SU-DHL-6 (cell line): ENCODE measurements around the gene PTCH2.

Experiments
- H2AFZ ChIP-seq: fragments of 200-600 bp; sonication (generic); 2 replicates; pipeline ENCODE4 v1.6.1; 2014; ENCODE audit warnings: low read depth, mild to moderate bottlenecking, moderate library complexity, mixed read lengths, antibody characterized with exemption, low read length; ENCODE audit not compliant: severe bottlenecking
- H3F3A ChIP-seq: fragments of 200-600 bp; shearing (Covaris generic); 2 replicates; pipeline ENCODE4 v1.6.0; 2016; ENCODE audit warnings: antibody characterized with exemption, mild to moderate bottlenecking; ENCODE audit not compliant: insufficient read depth
- H3K27ac ChIP-seq: fragments of 200-600 bp; sonication (generic); 2 replicates; pipeline ENCODE4 v1.5.1; 2016; ENCODE audit warnings: low read depth, mild to moderate bottlenecking, low read length, moderate library complexity, mixed read lengths
- H3K27me3 ChIP-seq: fragments of 200-600 bp; sonication (generic), shearing (Covaris generic); 2 replicates; pipeline ENCODE4 v1.6.0; 2014; ENCODE audit warnings: mild to moderate bottlenecking, low read length
- H3K36me3 ChIP-seq: fragments of 200-600 bp; sonication (generic); 2 replicates; pipeline ENCODE4 v1.6.1; 2014; ENCODE audit warnings: mild to moderate bottlenecking, low read length, mixed read lengths
- H3K4me2 ChIP-seq: fragments of 300-600, 200-600 bp; shearing (Covaris generic), sonication (generic); 2 replicates; pipeline ENCODE4 v1.6.0; 2014; ENCODE audit warnings: low read length, low read depth, mild to moderate bottlenecking; ENCODE audit not compliant: poor library complexity, severe bottlenecking
- H3K4me3 ChIP-seq: fragments of 200-600 bp; sonication (generic); 2 replicates; pipeline ENCODE4 v1.5.1; 2014; ENCODE audit warnings: antibody characterized with exemption, low read length, mild to moderate bottlenecking, mixed read lengths; ENCODE audit not compliant: insufficient read depth, poor library complexity, severe bottlenecking
- H3K79me2 ChIP-seq: fragments of 200-600 bp; sonication (generic); 2 replicates; pipeline ENCODE4 v1.6.1; 2014; ENCODE audit warnings: mild to moderate bottlenecking, low read length, moderate library complexity; ENCODE audit not compliant: insufficient read depth
- H3K9ac ChIP-seq: fragments of 200-600 bp; sonication (generic); 2 replicates; pipeline ENCODE4 v1.7.0; 2014; ENCODE audit warnings: mild to moderate bottlenecking, low read length
- H3K9me2 ChIP-seq: fragments of 200-600 bp; sonication (generic); replicated peaks from 2 replicates; pipeline ENCODE4 v1.6.1; 2014; ENCODE audit warnings: low read length; ENCODE audit not compliant: insufficient read depth
- H3K9me3 ChIP-seq: fragments of 200-600 bp; sonication (generic); 2 replicates; pipeline ENCODE4 v1.6.1; 2014; ENCODE audit warnings: low read length, mixed read lengths; ENCODE audit not compliant: insufficient read depth
- H4K20me1 ChIP-seq: fragments of 200-600 bp; sonication (generic); 2 replicates; pipeline ENCODE4 v1.6.1; 2014; ENCODE audit warnings: low read depth, mild to moderate bottlenecking, antibody characterized with exemption, low read length, moderate library complexity, mixed read lengths
- EZH2phosphoT487 ChIP-seq: fragments of 200-600 bp; sonication (generic), shearing (Covaris generic); conservative IDR thresholded peaks from 2 replicates; pipeline ENCODE4 v1.6.1; 2018; ENCODE audit warnings: mild to moderate bottlenecking, antibody characterized with exemption, low read length, moderate library complexity, mixed read lengths
- TF ChIP-seq, protein P1 (sequence below): fragments of 200-600 bp; sonication (generic); IDR thresholded peaks from one replicate; pipeline ENCODE4 v1.5.1; 2017; ENCODE audit warnings: antibody characterized with exemption, mild to moderate bottlenecking, low read length, moderate library complexity; ENCODE audit not compliant: insufficient read depth, poor library complexity, severe bottlenecking

The PTCH2 gene

DNA sequence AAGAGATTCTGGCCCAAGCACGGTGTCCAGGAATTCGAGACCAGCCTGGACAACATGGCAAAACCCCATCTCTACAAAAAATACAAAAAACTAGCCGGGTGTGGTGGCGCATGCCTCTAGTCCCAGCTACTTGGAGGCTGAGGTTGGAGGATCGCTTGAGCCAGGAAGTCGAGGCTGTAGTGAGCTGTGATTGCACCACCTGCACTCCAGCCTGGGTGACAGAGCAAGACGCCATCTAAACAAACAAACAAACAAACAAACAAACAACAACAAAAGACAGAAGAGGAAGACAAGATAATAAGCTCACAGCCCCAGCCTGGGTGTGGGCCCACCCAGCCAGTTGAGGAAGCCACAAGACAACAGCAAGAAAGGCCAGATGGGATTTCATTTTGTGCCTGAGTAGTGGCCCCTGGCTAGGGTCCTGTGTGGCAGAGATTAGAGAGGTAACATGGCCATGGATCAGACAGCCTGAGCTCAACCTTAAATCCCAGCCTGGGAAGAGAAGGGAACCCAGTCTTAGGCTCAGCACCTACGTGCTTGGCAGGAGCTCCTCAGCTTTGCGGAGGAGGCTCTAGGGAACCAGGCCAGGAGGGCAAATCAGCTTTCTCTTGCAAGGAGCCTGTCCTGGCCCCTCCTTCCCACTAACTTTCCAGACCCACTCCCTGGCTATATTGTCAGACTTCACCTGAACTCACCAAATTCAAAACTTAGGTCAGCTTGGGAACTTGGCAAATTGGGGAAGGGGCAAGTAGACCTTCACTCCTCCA lies 50.1 kb downstream of the PTCH2 start:
- Histone ChIP-seq H4K20me1 (no peaks in the 10 kb centered on the region), H3F3A (peaks cover 4% of the 10 kb centered on the region; the same call in 1 of the 2 replicates), H3K4me2 (no peak overlapping the region), H3K27ac (no peak overlapping the region), H3K9ac (no peak overlapping the region), H3K9me2 (no peaks in the 10 kb centered on the region), H3K27me3 (no peaks in the 10 kb centered on the region), H3K79me2 (no peaks in the 10 kb centered on the region), H3K9me3 (no peaks in the 10 kb centered on the region), H3K36me3 (no peaks in the 10 kb centered on the region), H3K4me3 (no peak overlapping the region), H2AFZ (no peak overlapping the region)
- no peak for TF ChIP-seq EZH2phosphoT487
- TF ChIP-seq, protein P1, sequence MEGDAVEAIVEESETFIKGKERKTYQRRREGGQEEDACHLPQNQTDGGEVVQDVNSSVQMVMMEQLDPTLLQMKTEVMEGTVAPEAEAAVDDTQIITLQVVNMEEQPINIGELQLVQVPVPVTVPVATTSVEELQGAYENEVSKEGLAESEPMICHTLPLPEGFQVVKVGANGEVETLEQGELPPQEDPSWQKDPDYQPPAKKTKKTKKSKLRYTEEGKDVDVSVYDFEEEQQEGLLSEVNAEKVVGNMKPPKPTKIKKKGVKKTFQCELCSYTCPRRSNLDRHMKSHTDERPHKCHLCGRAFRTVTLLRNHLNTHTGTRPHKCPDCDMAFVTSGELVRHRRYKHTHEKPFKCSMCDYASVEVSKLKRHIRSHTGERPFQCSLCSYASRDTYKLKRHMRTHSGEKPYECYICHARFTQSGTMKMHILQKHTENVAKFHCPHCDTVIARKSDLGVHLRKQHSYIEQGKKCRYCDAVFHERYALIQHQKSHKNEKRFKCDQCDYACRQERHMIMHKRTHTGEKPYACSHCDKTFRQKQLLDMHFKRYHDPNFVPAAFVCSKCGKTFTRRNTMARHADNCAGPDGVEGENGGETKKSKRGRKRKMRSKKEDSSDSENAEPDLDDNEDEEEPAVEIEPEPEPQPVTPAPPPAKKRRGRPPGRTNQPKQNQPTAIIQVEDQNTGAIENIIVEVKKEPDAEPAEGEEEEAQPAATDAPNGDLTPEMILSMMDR, result no peak

DNA sequence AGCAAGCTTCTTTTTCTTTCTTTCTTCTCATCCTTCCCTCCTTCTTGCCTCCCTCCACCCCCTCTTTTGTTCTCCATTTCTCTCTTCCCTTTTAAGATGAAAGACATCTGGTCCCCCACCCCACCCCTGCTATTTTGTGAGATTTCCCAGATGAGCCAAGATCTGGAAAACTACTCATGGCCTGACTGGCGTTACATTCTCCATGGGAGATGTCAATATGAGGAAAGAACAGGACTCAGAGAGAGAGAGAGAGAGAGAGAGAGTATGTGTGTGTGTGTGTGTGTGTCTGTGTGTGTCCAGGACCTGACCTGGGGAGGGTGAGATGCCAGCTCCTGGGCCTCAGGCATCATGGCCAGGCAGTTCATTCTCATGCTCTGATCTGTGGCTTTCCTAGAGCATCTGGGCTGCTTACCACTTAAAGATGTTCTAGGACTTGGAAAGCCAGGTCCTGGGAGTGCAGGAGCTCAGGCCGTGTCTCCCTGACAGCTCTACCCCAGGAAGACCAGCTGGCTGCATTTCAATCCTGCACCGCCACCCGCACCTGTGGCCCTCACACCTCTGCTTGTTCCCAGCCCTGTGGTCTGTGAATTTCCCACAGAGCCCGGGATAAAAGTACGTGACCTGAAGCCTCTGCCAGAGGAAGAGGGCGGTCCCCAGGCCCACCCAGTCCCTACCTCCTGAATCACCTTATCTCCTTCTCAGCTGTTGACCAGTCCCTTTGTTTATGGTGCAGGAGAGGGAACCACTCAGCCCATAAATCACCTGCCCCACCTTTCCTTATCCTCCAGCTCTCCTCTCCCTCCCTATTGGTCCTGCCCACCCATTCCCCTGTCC lies 51.9 kb downstream of the PTCH2 start:
- TF ChIP-seq, protein P1, result no peak
- TF ChIP-seq EZH2phosphoT487, result no peak
- H3K9me3 ChIP-seq, result no peaks in the 10 kb centered on the region

DNA sequence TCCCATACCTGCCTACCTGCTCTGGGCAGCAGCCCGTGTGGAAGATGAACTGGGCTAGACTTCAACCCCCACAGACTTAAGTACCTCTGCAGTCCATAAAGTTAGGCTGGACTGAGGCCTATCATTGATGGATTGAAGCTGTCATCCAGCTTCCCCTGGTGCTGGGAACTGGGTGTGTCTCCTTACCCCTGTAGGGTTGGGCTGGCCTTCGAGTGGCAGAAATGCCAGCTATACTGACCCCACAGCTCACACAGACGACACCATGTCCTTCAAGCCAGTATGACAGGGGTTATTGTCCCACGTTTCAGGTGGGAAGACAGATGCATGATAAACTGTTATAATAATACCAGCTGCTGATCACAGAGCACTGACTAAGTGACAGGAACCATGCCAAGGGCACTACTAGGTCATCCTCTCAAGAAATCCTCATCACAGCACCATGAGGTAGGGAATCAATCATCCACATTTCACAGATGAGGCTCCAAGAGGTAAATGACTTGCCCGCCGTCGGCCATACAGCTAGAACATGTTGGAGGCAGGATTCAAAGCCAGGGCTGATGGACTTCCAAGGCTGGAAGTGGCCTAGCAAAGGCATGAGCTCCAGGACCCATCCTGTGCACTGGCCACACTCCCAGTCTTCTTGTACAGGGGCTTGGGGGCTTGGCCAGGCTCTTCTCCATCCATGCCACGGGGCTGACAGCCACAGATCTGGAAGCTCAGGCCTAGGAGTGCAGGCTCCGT lies 54.8 kb downstream of the PTCH2 start, which contains the start of gene BEST4:
Gene BEST4 (minus strand): TSS at position 51 of the 741 bp plus-strand sequence. CDS start 465 bp downstream, outside the sequence.
- no peak within 1 kb of the TSS for H3K27ac ChIP-seq
- TF ChIP-seq, protein P1, result no peak
- TF ChIP-seq EZH2phosphoT487, result no peak
- H3K9me3 ChIP-seq, result no peaks in the 10 kb centered on the region
- no peak within 1 kb of the TSS for H2AFZ ChIP-seq
- H3K4me3 ChIP-seq, result no peak within 1 kb of the TSS
- H3K9me2 ChIP-seq, result no peaks in the 10 kb centered on the region
- H4K20me1 ChIP-seq, result no peaks in the 10 kb centered on the region
- H3K4me2 ChIP-seq, result no peak within 1 kb of the TSS
- no peaks in the 10 kb centered on the region for H3K79me2 ChIP-seq
- H3K9ac ChIP-seq, result no peak within 1 kb of the TSS
- no peaks in the 10 kb centered on the region for H3K27me3 ChIP-seq
- no peaks in the 10 kb centered on the region for H3K36me3 ChIP-seq
- peaks cover 38% of the 10 kb centered on the region for H3F3A ChIP-seq

More for the DNA sequence above, 51.9 kb downstream of the PTCH2 start:
- Histone ChIP-seq H3F3A (peaks cover 19% of the 10 kb centered on the region), H3K27ac (no peak overlapping the region), H3K79me2 (no peaks in the 10 kb centered on the region), H3K36me3 (no peaks in the 10 kb centered on the region), H2AFZ (no peak overlapping the region), H3K27me3 (no peaks in the 10 kb centered on the region), H3K4me2 (no peak overlapping the region), H3K9ac (no peak overlapping the region), H3K9me2 (no peaks in the 10 kb centered on the region), H4K20me1 (no peaks in the 10 kb centered on the region), H3K4me3 (no peak overlapping the region)
